Measurements from ENCODE around the gene CPLX3.
A peak's percentile ranks its signal among the peaks of the same experiment; 100 is the strongest.
"Not testable (repeated sequence)": the region's sequence is repeated elsewhere in the genome, so short reads cannot be mapped to it uniquely, and the experiment has no call there.

Gene CPLX3

DNA sequence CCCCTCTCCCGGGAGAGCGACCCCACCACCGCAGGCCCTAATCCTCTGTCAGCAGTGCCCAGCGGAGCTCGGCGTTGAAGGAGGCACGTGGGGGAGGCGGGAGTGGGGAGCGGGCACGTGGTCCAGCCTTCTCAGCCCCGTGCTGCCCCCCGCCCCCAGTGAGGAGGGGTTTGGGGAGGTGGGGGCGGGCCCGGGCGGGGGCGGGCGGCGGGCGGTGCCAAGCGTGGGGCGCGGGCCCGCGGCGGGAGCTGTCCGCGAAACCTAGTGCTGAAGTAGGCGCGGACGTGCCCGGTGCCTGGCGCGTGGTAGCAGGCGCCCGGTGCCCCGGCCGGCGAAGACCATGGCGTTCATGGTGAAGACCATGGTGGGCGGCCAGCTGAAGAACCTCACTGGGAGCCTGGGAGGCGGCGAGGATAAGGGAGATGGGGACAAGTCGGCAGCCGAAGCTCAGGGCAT is at the start of gene CPLX3:
Gene CPLX3 (plus strand): TSS at position 264 of the 456 bp plus-strand sequence. CDS start 77 bp downstream, at position 341.
- DNase-seq (ENCODE audit: low spot score), result peak; percentile 72

GRCh38 chr15:74776821-74777768 is 49.3 kb upstream of the CPLX3 start:
- DNase-seq (ENCODE audit: low spot score), result no peak

GRCh38 chr15:74777769-74778598 is 48.4 kb upstream of the CPLX3 start:
- no peak for DNase-seq (ENCODE audit: low spot score)

GRCh38 chr15:74778599-74778970 is 47.8 kb upstream of the CPLX3 start:
- DNase-seq (ENCODE audit: low spot score), result no peak

- DNase-seq (ENCODE audit: low spot score), result no peak
Measured at GRCh38 chr15:74779162-74779648, 47.2 kb upstream of the CPLX3 start.

GRCh38 chr15:74780523-74781430 is 45.6 kb upstream of the CPLX3 start:
- DNase-seq (ENCODE audit: low spot score), result no peak

GRCh38 chr15:74781431-74782258 is 44.8 kb upstream of the CPLX3 start, which contains the start of gene CSK:
CSK (plus strand) TSS chr15:74782080; CDS start chr15:74798298, 16,218 bp downstream.
- DNase-seq (ENCODE audit: low spot score), result peak; percentile 98

GRCh38 chr15:74782259-74783071 is 44.0 kb upstream of the CPLX3 start:
- DNase-seq (ENCODE audit: low spot score), result peak; percentile 63

- peak; percentile 52 for DNase-seq (ENCODE audit: low spot score)
Measured at GRCh38 chr15:74783072-74783807, 43.2 kb upstream of the CPLX3 start.

- DNase-seq (ENCODE audit: low spot score), result no peak
Measured at GRCh38 chr15:74783808-74784175, 42.6 kb upstream of the CPLX3 start.

- DNase-seq (ENCODE audit: low spot score), result no peak
Measured at GRCh38 chr15:74784426-74785193, 41.8 kb upstream of the CPLX3 start.

DNA sequence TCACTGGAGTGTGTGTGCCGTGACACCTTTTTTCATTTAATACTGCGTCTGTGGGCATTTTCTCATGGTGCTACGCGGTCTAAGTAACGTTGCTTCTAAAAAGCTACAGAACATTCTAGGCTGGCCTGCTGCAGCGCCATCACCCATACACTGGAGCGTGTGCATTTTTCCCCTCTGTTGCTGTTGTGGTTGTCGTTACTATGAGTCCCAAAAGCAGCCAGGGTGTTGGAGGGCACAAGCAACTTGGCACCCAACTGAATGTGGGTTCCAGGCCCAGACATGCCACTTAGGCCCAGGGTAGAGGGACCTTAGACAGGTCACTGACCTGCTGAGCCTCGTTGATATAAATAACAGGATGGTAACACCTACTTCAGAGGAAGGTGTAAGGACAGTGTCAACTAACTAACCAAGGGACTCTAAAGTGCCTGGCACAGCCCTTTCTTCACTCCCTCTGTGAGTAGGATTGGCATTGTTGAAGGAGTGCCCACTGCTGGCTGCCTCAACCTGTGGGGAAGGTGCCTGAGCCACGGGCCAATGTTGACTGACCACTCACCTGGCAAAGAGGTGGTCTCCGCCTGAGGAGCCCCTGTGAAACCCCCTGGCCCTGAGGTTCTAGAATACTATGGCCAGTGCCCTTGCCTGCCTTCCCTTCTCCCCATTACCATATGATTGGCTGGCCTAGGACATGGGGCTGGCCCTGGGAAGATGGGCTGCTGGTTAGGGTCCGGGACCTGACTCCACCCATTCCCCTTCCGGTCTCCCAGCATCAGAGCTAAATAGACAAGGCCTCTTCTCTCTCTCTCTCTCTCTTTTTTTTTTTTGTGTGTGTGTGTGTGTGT is 41.0 kb upstream of the CPLX3 start:
- no peak for DNase-seq (ENCODE audit: low spot score)

DNA sequence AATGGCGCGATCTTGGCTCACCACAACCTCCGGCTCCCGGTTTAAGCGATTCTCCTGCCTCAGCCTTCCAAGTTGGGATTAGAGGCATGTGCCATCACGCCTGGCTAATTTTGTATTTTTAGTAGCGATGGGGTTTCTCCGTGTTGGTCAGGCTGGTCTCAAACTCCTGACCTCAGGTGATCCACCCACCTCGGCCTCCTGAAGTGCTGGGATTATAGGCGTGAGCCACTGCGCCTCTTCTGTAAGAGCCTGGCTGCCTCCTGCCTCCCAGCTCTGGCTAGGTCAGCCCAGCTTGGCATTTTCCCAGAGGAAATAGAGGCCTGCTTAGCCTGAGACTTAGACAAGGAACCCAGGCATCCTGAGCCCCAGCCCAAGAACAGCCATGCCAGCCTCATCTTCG is 40.3 kb upstream of the CPLX3 start:
- not testable (repeated sequence) for DNase-seq (ENCODE audit: low spot score)

DNA sequence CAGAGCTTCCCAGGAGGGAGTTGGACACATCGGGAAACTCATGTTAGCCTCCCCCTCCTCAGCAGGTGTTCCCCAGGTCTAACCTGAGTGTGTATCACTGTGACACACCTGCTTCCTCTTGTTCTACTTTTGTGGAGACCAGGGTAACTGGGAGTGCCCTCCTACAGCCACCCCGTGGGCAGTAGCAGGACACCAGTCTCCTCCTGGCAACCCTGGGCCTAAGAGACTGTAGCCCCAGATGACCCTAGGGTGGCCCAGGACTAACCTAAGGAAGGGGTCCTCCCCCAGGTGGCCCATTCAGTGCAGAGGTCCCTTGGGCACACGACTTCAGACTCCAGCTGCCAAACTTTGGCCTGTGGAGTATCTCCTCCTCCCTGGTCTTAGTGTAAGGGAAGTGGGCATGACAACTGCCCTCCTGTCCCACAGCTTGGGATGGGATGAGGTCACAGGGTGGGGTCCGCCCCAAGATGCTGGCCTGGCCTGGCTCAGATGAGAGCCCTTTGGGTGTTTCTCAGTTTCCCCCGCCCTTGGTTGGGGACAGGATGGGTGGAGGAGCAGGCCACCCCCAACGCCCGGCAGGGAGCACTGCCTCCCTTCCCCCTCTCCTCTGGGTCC is 39.8 kb upstream of the CPLX3 start:
- no peak for DNase-seq (ENCODE audit: low spot score)

- DNase-seq (ENCODE audit: low spot score), result peak; percentile 65
Measured at GRCh38 chr15:74787251-74788041, 39.0 kb upstream of the CPLX3 start.

Measured in AG08396 (cell line).